ENCODE measurements around the gene TCTA. TPM values are rescaled to one million over a fixed set of nuclear protein-coding genes. Genes with fewer than 3 reads are reported as not detected.

The TCTA gene
- total and polyA plus RNA-seq, 2 of the 8 experiments (the other 6 are each of a cell fraction or from before 2014, with no cell fraction given), result 6.2 to 11.0 TPM

GRCh38 chr3:49411968-49412631, at the start of gene TCTA, which contains the start of gene RHOA (continued):
- no peak for TF ChIP-seq NANOG (IDR thresholded peaks at IDR 0.05; ENCODE audit: insufficient read depth, low read depth, low read length, poor library complexity, severe bottlenecking)
- TF ChIP-seq BCL11A (IDR thresholded peaks at IDR 0.05; ENCODE audit: low read depth in 2 of 2, low read length in 2 of 2), result no peak
- TF ChIP-seq RFX5 (IDR thresholded peaks at IDR 0.05; ENCODE audit: borderline replicate concordance, low read depth, low read length), result no peak
- no peak for TF ChIP-seq CTBP2 (IDR thresholded peaks at IDR 0.05; ENCODE audit: borderline replicate concordance, insufficient read depth, insufficient read length, low read length)
- no peak for TF ChIP-seq POU5F1 (IDR thresholded peaks at IDR 0.05; ENCODE audit: low read depth, low read length)
- no peak for TF ChIP-seq SIRT6 (IDR thresholded peaks at IDR 0.05; ENCODE audit: low read length)
- TF ChIP-seq FOSL1 (IDR thresholded peaks at IDR 0.05; ENCODE audit: insufficient read depth, low read depth, low read length), result no peak
- TF ChIP-seq RBBP5 (IDR thresholded peaks at IDR 0.05; ENCODE audit: borderline replicate concordance, low read depth, low read length), result no peak; the same call in 1 of the 2 replicates
- TF ChIP-seq E2F6 (IDR thresholded peaks at IDR 0.05), result no peak
- TF ChIP-seq, protein P1, sequence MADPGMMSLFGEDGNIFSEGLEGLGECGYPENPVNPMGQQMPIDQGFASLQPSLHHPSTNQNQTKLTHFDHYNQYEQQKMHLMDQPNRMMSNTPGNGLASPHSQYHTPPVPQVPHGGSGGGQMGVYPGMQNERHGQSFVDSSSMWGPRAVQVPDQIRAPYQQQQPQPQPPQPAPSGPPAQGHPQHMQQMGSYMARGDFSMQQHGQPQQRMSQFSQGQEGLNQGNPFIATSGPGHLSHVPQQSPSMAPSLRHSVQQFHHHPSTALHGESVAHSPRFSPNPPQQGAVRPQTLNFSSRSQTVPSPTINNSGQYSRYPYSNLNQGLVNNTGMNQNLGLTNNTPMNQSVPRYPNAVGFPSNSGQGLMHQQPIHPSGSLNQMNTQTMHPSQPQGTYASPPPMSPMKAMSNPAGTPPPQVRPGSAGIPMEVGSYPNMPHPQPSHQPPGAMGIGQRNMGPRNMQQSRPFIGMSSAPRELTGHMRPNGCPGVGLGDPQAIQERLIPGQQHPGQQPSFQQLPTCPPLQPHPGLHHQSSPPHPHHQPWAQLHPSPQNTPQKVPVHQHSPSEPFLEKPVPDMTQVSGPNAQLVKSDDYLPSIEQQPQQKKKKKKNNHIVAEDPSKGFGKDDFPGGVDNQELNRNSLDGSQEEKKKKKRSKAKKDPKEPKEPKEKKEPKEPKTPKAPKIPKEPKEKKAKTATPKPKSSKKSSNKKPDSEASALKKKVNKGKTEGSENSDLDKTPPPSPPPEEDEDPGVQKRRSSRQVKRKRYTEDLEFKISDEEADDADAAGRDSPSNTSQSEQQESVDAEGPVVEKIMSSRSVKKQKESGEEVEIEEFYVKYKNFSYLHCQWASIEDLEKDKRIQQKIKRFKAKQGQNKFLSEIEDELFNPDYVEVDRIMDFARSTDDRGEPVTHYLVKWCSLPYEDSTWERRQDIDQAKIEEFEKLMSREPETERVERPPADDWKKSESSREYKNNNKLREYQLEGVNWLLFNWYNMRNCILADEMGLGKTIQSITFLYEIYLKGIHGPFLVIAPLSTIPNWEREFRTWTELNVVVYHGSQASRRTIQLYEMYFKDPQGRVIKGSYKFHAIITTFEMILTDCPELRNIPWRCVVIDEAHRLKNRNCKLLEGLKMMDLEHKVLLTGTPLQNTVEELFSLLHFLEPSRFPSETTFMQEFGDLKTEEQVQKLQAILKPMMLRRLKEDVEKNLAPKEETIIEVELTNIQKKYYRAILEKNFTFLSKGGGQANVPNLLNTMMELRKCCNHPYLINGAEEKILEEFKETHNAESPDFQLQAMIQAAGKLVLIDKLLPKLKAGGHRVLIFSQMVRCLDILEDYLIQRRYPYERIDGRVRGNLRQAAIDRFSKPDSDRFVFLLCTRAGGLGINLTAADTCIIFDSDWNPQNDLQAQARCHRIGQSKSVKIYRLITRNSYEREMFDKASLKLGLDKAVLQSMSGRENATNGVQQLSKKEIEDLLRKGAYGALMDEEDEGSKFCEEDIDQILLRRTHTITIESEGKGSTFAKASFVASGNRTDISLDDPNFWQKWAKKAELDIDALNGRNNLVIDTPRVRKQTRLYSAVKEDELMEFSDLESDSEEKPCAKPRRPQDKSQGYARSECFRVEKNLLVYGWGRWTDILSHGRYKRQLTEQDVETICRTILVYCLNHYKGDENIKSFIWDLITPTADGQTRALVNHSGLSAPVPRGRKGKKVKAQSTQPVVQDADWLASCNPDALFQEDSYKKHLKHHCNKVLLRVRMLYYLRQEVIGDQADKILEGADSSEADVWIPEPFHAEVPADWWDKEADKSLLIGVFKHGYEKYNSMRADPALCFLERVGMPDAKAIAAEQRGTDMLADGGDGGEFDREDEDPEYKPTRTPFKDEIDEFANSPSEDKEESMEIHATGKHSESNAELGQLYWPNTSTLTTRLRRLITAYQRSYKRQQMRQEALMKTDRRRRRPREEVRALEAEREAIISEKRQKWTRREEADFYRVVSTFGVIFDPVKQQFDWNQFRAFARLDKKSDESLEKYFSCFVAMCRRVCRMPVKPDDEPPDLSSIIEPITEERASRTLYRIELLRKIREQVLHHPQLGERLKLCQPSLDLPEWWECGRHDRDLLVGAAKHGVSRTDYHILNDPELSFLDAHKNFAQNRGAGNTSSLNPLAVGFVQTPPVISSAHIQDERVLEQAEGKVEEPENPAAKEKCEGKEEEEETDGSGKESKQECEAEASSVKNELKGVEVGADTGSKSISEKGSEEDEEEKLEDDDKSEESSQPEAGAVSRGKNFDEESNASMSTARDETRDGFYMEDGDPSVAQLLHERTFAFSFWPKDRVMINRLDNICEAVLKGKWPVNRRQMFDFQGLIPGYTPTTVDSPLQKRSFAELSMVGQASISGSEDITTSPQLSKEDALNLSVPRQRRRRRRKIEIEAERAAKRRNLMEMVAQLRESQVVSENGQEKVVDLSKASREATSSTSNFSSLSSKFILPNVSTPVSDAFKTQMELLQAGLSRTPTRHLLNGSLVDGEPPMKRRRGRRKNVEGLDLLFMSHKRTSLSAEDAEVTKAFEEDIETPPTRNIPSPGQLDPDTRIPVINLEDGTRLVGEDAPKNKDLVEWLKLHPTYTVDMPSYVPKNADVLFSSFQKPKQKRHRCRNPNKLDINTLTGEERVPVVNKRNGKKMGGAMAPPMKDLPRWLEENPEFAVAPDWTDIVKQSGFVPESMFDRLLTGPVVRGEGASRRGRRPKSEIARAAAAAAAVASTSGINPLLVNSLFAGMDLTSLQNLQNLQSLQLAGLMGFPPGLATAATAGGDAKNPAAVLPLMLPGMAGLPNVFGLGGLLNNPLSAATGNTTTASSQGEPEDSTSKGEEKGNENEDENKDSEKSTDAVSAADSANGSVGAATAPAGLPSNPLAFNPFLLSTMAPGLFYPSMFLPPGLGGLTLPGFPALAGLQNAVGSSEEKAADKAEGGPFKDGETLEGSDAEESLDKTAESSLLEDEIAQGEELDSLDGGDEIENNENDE (IDR thresholded peaks at IDR 0.05; ENCODE audit: insufficient replicate concordance, low read length), result no peak
